ENCODE measurements around the gene RABIF.

Gene RABIF

DNA sequence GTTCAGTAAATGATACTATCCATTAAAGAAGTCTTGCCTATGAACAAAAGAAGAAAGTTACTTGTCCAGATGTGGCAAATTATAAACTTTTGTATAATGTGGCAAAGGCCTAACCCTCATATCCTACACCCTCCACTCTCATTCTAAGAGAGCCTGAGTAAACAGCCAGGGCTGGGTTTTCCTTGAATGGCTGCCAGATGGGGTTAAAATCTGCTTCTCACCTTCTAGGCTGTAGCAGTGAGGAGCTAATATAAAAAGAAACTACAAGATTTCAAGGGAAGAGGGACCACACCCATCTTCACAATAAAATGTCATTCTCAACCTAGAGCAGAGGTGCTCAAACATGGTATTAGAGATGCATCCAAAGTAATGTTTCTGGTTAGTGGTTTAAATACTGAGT lies 8.9 kb downstream of the RABIF start:
- TF ChIP-seq, protein P1, sequence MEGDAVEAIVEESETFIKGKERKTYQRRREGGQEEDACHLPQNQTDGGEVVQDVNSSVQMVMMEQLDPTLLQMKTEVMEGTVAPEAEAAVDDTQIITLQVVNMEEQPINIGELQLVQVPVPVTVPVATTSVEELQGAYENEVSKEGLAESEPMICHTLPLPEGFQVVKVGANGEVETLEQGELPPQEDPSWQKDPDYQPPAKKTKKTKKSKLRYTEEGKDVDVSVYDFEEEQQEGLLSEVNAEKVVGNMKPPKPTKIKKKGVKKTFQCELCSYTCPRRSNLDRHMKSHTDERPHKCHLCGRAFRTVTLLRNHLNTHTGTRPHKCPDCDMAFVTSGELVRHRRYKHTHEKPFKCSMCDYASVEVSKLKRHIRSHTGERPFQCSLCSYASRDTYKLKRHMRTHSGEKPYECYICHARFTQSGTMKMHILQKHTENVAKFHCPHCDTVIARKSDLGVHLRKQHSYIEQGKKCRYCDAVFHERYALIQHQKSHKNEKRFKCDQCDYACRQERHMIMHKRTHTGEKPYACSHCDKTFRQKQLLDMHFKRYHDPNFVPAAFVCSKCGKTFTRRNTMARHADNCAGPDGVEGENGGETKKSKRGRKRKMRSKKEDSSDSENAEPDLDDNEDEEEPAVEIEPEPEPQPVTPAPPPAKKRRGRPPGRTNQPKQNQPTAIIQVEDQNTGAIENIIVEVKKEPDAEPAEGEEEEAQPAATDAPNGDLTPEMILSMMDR (IDR thresholded peaks at IDR 0.05; ENCODE audit: low read depth, low read length): no peak

DNA sequence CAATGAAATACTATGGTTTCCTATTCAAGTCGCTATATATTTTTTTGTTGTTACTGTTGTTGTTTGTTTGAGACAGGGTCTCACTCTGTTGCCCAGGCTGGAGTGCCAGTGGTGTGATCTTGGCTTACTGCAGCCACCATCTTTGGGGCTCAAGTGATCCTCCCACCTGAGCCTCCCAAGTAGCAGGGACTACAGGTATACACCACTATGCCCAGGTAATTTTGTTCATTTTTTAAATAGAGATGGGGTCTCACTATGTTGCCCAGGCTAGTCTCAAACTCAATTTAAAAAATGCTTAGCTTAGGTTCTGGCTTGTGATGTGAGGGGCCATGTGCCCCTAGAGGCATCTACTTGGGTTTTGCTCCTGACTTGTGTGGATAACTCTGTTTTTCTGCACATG lies 9.8 kb downstream of the RABIF start:
- no peak for DNase-seq (ENCODE audit: low read depth, low spot score)
- TF ChIP-seq, protein P1 (IDR thresholded peaks at IDR 0.05; ENCODE audit: low read depth, low read length): no peak
- H3K4me3 ChIP-seq (ENCODE audit: low read depth, low read length): no peak overlapping the region
- in situ Hi-C loops (cut with HindIII; ENCODE audit: low sequenced_read_pairs): no loop called here

More for the DNA sequence above, 8.9 kb downstream of the RABIF start:
- in situ Hi-C loops (cut with HindIII; ENCODE audit: low sequenced_read_pairs): no loop called here
- no peak for DNase-seq (ENCODE audit: low read depth, low spot score)
- H3K4me3 ChIP-seq (ENCODE audit: low read depth, low read length): no peak overlapping the region

DNA sequence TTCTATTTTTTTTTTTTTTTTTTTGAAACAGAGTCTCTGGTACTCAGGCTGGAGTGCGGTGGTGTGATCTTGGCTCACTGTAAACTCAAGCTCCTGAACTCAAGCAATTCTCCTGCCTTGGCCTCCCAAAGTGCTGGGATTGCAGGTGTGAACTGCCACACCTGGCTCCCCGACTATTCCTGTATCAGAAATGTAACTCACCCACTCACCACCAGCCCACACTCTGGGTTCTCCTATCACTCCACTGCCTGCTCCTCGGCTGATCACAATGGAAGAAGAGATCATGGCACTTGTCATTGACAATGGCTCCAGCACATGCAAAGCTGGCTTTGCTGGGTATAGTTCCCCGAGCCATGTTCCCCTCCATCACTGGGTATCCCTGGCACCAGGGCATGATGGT lies 15.9 kb downstream of the RABIF start:
- TF ChIP-seq, protein P1 (IDR thresholded peaks at IDR 0.05; ENCODE audit: low read depth, low read length): no peak
- H3K4me3 ChIP-seq (ENCODE audit: low read depth, low read length): no peak overlapping the region
- no peak for DNase-seq (ENCODE audit: low read depth, low spot score)
- in situ Hi-C loops (cut with HindIII; ENCODE audit: low sequenced_read_pairs): no loop called here

DNA sequence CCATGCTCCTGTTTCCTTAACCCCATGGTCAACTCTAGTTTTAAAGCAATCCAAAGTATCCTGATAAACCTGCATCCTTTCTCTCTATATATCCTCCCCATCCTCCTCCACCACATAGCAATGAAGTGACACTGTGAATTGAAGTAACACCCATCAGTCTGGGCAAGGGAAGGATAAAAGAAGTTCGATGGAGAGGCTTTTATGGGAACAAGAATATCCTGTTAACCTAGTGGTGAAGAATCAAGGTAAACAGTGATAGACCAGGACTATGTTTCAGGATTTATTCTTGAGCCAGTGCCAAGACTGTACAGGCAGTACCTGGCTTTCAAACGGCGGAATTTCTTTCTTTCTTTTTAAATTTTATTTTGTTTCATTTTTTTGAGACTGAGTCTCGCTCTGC lies 17.6 kb downstream of the RABIF start:
- TF ChIP-seq, protein P1 (IDR thresholded peaks at IDR 0.05; ENCODE audit: low read depth, low read length): no peak
- no peak overlapping the region for H3K4me3 ChIP-seq (ENCODE audit: low read depth, low read length)
- no peak for DNase-seq (ENCODE audit: low read depth, low spot score)
- in situ Hi-C loops (cut with HindIII; ENCODE audit: low sequenced_read_pairs): no loop called here

DNA sequence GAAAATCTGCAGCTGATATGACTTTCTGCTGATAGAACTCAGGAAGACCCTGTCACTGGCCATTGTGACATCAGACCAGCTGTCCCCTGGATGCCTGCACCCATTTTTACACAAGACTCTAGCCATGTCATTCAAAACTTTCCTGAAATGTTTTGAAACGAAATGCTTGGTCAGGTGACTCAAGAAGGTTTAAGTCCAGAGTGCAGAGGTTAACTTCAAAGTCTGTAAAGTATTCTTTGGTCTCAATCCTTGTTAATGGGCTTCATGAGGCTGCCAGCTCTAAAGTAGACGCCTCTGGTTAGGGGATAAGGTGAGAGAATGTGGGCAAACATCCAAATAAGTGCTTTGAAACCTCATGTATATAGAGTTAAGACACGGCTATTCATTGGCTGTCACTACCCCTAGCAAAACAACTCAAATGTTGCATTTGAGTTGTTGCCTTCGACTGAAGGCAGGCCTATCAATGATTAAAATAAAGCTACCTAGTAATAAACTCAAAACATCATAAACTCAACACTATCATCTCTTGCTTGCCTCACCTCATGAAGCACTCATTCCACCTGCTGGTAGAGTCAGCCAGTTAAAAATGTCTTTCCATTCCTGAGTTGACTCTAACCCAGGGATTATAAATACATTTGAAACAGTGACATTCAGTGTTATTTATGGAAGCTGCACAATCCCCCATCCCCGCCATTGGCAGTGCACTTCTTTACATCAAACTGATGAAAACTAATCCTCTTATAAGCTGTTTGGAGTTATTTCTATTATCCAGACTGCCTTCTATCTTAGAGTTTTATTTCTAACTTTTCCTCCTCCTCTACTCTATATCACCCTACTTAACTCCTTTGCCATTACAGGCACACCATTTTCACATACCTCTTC lies 26.0 kb downstream of the RABIF start:
- in situ Hi-C loops (cut with HindIII; ENCODE audit: low sequenced_read_pairs): no loop called here
- DNase-seq (ENCODE audit: low read depth, low spot score): no peak
- TF ChIP-seq, protein P1 (IDR thresholded peaks at IDR 0.05; ENCODE audit: low read depth, low read length): no peak
- H3K4me3 ChIP-seq (ENCODE audit: low read depth, low read length): no peak overlapping the region

DNA sequence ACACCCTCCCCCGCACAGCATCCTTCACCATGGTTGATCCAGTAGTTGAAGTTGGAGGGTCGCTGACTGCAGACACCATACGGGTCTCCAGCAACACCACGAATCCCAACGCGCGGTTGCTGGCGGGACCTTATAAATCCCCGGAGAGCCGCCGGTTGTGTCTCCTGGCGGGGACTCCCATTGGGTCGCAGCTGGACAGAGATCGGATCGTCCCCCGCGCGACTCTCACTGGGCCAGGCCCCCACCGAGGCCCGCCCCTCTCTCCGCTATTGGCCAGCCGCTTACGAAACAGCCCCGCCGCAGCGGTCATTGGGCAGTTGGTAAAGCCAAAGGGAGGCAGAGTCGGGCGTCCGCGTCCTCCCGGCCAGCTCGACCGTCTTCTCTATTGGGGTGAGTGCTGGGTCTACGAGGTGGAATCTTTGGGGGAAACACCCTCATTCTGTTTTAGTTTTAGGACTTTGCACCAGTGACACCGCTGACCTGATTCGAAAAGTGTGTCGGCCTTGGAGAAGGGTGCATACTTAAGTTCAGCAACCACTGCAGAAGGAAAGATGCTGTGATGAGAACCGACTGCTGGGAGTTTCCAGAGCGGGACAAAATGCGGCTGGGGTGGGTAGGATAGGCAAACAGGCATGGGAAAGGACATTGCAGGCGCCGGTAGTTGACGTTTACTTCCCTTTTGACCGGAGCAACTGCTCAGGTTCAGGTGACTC lies 27.4 kb downstream of the RABIF start:
- TF ChIP-seq, protein P1 (IDR thresholded peaks at IDR 0.05; ENCODE audit: low read depth, low read length): no peak
- H3K4me3 ChIP-seq (ENCODE audit: low read depth, low read length): peak overlapping the region; percentile 64
- in situ Hi-C loops (cut with HindIII; ENCODE audit: low sequenced_read_pairs): no loop called here
- peak; percentile 86 for DNase-seq (ENCODE audit: low read depth, low spot score)
